HG02678 (cell line): ENCODE measurements around the gene GNRHR.
A peak's percentile ranks its signal among the peaks of the same experiment; 100 is the strongest.
"Not testable (repeated sequence)": the region's sequence is repeated elsewhere in the genome, so short reads cannot be mapped to it uniquely, and the experiment has no call there.

Experiments used
- ATAC-seq: cut with Tn5 transposase; IDR thresholded peaks from one replicate; pipeline ENCODE4 v1.9.1; 2021; ENCODE audit warnings: mild to moderate bottlenecking, moderate library complexity; ENCODE audit not compliant: unreplicated experiment

GNRHR gene, protein sequence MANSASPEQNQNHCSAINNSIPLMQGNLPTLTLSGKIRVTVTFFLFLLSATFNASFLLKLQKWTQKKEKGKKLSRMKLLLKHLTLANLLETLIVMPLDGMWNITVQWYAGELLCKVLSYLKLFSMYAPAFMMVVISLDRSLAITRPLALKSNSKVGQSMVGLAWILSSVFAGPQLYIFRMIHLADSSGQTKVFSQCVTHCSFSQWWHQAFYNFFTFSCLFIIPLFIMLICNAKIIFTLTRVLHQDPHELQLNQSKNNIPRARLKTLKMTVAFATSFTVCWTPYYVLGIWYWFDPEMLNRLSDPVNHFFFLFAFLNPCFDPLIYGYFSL

DNA sequence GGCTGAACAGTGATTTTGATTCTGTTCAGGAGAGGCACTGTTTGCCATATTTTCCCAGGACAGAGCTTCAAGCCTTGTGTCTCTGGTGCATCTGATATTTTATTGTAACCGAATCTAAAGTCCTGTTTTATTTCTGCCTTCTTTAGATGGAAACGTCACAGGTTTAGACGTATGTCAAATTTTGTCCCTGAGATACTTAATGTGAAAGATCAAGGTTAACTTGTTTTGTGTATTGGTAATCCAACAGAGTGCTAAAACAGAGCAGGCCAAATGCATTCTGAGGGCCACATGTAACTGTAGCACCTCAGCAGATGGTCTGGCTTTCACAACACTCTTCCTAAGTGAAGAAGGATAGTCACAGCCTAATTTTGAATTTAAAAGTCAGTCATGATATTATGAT lies at the start of gene GNRHR:
GNRHR (minus strand) TSS at position 101 of the 400 bp plus-strand sequence; CDS start at position 48, 53 bp downstream.
- no peak for ATAC-seq

DNA sequence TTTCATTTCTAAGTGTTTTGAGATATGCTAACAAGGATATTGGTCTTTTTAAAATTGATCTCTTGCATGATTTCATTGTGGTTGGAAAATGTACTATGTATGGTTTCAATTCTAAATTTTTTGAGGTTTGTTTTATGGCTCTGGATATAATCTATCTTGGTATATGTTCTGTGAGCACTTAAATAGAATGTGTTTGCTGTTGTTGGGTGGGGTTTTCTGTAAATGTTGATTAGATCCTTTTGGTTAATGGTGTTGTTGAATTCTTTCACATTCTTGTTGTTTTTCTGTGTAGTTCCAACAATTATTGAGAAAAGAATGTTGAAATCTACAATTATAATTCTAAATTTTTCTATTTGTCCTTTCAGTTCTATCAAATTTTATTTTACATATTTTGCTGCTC lies 42.6 kb upstream of the GNRHR start:
- no peak for ATAC-seq

DNA sequence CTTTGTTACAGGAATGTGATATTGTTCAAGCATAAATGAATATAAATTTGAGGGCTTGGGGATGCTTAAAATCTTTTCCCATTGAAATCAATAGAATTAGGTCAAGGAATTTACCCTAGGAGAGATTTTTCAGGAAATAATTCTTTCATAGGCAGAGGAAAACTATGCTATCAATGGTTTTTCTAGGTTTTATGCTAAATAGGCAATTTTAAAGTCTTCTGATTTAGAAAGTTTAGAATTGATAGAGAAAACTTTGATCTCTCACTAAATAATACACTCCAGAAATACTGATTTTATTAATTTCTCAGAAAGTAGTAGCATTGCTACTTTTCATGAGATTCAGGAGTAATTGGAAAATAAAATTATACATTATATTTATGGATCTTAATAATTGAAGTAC lies 36.5 kb upstream of the GNRHR start:
- ATAC-seq: no peak

DNA sequence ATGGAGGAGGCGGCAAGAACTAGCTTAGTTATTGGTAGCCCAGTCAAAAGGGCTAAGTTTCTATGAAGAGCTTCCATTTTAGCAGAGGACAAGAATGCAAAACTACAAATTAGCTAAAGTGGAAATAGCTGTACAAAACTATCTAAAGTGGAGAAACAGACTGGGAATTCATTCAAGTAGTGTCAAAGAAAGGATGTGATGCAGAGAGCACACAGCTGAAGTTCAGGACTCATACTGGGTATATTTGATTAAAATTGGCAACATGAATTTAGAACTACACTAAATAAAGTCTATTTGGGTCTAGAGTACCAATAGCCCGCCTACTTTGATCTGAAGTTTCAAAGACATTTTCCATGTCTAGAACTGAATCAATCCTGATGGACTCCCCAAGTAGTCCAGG lies 33.1 kb upstream of the GNRHR start:
- no peak for ATAC-seq

DNA sequence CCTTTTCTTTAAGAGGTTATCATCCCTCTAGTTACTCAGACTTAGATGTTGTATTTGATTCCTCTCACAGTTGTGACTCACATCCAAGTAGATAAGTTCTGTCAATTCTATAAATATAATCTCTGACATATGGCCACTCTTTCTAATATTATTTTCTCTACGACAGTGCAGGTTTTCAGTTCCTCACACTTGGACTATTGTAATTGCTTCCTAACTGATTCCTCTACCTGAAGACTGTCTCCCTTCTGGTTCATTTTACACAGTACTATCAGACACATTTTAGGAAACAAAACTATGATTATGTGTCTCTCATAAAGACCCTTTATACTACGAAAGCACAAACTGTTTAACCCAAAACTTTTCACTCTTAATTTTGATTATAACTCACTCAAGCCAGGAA lies 31.3 kb upstream of the GNRHR start:
- no peak for ATAC-seq

DNA sequence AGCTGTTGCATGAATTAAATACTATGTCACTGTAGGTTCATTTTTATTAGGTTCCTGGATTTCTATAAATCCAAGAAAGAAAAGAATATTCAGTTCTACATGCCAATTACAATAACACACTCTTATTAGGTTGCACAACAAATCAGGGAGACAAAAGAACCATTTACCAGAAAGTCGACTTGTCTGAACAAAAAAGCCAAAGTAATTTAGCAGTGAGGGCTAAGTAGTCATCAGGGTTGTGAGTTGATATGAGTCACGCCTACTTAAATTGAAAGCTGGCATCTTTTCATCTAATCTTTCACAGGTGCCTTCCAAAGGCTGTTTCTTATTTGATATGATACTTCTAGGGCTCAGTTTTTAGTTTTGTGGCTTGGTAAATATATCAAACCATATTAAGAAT lies 25.4 kb upstream of the GNRHR start:
- ATAC-seq: no peak

DNA sequence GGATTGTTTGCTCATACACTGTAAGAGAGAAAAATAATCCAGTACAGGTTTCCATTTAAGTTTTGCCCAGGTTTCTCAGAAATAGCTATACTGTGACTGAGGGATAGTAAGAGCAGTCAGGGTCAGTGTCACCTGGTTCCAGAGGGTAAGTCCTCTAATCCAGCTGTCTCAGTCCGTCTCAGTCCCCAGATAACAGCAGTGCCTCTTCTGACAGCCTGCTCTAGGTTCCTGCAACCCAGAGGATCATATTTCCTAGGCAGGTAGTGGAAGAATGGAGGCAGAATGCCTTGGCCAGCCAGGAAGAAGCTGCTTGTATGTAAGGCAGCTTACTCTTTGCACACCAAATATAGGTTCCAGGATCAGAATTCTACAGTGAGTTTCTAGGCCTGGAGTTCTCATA lies 22.6 kb upstream of the GNRHR start:
- no peak for ATAC-seq

DNA sequence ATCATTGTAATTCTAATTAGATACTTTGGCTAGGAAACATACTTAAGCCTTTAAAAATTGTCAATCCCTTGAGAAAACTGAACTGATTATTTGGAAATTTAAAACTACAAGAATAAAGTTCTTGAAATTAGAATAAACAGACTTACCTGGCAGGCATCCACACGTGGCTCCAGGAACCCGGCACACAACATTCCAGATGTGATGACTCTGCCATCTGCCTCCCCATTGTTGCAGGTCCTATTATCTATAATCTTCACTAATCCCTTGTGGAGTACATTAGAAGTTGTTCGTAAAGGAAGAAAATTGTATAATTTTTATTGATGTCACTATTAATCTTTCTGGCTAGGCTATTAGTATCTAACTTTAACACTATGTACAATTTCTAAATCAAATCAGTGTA lies 16.2 kb upstream of the GNRHR start:
- ATAC-seq: no peak

DNA sequence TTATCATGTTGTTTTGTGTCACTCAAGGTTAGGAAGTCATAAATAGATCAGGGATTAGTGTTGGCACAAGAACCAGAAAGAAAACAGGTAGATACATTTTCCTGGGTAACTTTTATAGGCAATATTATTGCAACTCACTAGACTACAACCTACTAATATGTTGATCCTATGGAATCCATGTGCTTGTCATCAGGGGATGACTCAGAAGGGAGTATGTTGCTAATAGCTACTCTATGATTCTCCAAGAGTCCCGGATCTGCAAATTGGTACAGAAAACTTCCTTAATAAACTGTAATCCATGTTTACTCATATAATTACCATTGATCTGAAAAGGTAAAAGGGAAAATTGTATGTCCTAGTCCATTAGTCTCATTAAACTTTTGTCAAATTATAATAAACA lies 11.7 kb upstream of the GNRHR start:
- no peak for ATAC-seq

DNA sequence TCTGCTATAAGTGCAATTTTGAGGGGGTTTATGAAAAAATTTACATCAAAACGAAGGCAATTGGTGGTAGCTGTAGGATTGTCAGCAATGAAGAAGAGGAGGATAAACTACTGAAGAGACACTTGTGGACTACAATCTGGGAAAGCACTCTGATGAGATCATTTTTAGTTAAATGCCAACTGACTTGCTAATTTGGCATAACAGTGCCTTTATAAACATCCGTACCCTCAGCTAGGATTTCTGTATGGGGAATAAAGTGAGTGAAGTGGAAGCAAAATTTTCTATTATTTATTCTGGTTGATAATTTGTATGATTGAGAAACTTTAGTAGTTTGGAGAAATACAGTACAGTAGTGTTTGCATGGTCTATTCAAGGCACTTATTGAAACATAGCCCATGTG lies 11.2 kb upstream of the GNRHR start:
- ATAC-seq: no peak

DNA sequence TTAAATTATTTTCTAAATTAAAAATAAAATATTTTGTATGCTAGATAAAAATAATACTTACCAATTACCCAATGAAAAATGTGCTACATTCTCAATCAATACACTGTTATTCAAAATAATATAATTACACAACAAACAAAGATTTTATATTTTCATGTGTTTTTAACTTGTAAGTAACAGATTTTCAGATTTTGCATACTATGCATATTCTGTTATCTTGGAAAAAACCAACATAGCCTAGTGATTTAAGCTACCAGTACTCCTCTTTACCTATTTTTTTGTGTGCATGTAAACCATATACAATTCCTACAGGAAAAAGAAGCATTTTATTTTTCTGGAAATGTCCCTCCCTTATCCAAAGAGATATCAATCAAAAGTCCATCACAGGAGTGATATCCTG lies 10.0 kb upstream of the GNRHR start:
- no peak for ATAC-seq

DNA sequence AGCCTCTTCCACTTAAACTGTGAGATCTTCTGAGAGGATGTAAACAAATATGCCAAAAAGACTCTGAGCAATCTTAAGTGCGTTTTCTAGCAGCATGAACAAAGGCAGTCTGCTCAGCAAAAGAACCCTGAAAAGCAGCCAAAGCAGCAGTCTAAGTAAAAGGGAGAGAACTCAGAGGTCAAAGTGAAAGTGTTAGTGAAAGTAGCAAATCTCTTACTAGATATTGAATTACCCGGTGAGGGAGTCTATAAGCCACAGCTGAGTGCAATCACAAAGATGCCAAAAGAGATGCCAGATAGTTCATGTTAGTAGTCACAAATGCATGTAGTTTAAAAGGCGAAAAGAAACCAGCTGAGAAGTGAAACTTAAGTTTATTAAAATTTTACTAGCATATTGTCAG lies 7.9 kb upstream of the GNRHR start:
- ATAC-seq: peak; percentile 99

DNA sequence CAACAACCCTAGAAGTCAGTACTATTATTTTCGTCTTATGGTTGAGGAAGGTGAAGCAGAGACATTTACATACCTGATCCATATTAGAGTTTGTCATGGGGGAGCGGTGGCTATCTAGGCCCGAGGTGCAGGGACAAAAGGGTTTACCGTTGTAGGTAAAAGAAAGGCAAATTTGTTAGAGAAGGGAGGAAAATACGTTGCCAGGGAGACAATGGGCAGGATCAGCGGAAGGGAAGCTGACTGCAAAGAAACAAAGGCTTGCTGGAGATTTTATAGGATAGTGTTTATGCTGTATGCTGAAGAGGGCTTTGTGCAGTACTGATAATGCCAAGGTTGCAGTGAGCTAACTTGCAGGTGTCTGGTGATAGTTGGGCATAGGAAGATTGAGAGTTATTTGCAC lies 2.8 kb upstream of the GNRHR start:
- ATAC-seq: not testable (repeated sequence)

DNA sequence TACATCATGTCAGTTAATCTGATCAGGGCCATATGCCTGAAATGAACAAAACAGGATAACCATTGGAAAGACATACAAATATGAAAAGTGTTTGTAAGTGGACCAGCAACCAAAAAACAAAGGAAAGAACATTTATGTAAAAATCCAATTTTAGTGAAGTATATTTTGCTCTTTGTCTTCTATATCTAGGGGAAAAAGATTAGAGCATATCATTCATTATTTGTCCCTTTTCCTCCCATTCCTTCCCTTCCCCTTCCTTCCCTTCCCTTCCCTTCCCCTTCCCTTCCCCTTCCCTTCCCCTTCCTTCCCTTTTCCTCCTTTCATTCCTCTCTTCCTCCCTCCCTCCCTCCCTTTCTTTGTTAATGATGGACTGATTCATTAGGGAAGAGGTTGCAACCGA lies 1.8 kb upstream of the GNRHR start:
- no peak for ATAC-seq

DNA sequence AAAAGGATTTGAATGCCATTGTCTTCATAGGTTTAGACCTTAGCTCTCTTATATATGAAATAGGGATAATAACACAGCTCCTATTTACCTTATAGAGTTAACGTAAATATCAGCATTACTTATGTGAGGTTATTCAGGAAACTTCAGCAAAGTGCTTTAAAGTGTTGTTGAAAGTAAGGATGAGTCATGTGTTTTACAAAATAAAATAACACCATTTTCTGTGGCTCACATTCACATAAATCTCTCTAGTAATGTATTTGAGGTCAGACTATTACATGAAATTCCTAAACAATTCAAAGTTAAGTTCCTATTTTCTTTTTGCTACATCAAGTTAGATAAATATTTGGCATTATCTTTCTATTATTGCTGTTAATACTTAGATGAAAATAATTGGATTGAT lies 2.9 kb downstream of the GNRHR start:
- no peak for ATAC-seq

DNA sequence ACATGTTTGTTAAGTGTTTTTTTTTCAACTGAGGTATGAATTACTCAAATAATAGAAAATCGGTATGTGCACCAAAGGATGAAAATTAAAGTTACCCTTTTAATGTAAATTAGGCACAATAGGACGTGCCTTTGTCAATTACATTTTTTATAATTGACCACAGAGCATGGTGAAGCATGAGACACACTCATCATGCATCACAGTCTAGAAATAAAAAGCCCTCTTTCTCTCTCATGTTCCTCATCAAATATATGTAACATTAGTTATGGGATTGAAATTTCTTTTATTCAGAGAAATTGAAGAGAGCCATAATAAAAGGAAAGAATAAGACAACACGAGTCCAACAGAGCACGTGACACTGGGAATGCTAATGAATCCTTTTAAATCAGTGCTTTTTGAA lies 3.5 kb downstream of the GNRHR start:
- no peak for ATAC-seq

DNA sequence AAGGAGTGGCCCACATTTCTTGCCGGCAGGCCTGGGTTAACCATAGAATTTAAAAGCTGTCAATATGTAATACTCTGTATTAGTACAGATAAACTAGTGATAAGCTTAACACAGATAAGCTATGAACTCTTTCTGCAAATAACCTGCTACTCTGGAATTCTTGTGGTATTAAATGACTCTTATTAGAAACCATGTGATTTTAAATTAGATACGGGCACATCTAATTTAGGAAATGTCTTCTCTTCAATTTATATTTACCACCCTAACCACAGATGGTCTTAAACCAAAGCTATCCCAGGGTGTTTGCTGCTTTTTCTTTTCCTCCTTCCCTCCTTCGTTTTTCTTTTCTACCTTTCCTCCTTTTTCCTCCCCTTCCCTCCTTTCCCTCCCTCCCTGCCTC lies 4.9 kb downstream of the GNRHR start:
- ATAC-seq: no peak

DNA sequence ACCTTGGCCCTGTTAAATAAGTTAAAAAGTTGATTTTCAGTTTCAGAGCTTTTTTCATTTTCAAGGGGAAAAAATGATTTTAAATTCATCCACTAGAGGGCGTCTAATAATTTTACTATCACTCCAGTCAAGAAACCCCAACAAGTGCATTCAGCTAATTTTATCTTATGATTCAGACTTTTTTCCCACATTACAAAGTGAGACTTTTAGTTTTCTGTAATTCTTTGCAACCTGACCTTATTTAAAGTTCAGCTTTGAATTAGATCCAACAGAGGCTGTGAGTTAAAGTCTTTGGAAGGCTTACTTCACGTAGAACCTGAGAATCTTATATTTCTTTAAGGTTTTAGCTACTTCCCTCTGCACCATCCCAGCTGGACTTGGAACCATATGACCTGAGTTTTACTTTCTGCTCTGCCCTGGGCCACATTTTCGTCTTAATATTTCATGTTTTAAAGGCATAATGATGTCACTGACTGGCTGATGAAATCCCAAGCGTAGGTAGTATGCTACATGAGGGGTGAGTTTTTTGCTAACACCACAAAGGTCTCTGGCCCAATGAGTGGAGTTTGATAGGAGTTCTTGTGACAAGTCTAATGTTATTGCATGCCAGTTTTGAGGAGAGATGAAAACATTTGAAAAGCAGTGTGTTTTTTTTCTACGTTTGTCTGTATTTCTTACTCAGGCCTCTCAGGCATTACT lies 7.2 kb downstream of the GNRHR start:
- peak; percentile 67 for ATAC-seq

DNA sequence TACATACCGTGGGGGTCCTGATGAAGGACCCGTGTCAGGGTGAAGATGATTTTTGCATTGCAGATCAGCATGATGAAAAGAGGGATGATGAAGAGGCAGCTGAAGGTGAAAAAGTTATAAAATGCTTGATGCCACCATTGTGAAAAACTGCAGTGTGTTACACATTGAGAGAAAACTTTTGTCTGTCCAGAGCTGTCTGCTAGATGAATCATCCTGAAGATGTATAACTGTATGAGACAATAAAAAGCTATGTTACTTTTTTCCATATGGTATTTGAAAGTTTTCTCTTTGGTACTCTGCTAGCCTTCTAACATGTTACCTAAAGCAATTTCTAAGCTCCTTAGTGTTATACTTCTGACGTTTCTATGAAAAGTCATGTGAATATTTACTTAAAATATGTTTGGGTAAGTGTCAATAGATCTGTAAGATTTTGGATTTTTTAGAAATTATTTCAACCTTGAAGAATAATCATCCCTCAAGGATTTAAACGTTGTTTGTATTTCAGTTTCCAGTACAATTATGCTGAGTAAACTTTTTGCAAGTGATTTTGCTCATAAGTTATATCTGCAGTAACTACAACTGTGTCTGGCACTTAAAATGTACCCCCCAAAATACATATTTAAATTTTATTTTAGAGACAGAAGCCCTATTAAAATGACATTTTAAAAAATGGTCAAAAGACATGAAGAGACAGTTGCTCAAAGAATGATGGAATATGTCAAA lies 9.5 kb downstream of the GNRHR start:
- ATAC-seq: no peak

DNA sequence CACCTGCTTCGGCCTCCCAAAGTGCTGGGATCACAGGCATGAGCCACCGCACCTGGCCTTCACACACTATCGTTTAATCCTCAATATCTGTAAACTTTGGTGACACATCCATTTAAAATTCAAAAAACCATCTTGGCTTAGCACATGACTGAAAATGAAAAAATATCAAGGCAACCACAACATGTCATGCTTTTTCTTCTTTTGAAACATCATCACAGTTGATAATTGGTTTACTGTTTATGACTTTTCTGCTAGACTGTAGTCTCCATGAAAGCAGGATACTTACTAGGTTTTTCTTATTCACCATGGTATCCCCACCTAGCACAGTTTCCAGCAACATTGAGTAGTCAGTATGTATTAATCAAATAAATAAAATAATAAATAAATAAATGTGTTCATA lies 11.0 kb downstream of the GNRHR start:
- no peak for ATAC-seq

DNA sequence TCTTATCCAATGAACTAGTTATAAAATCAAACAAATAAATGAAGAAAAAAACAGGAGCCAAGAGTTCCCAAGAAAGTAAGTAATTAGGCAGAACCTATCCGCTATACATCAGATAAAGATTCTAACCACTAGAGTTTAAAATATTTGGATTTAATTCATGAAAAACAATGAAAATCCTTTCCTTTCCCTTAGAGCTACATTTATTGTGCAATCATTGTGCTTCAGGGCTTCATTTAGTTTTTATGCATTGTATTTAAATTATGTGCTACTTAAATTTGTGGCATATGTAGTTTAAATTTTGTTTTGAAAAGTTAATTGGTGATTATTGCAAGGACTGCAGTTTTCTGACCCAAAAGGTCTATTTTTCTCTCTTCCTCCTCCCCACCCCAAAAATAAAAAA lies 17.9 kb downstream of the GNRHR start:
- no peak for ATAC-seq

DNA sequence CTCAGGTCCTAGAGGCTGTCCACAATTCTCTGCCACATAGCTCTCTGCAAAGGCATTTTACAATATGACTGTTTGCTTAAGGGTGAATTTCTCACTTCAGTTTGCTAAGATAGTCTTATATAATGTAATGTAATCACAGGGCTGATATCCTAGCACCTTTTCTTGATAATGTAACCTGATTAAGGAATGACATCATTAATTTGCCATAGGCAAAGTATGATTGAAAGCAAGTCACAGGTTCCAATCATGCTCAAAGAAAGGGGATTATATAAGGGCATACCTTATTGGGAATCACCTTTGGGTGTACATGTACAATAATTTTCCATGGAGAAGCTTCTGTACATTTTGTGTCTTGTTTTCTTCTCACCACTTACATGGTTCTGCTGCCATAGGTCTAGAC lies 18.9 kb downstream of the GNRHR start:
- ATAC-seq: no peak
